ENCODE data around the gene EMX2.

The EMX2 gene

GRCh38 chr10:117532003-117532385, 10.6 kb upstream of the EMX2 start:
- DNase-seq (ENCODE audit: low spot score) = no peak

- no peak for DNase-seq (ENCODE audit: low spot score)
Observed at GRCh38 chr10:117532451-117533107, 10.0 kb upstream of the EMX2 start.

- no peak for DNase-seq (ENCODE audit: low spot score)
Observed at GRCh38 chr10:117533507-117534281, 8.9 kb upstream of the EMX2 start.

- no peak for DNase-seq (ENCODE audit: low spot score)
Observed at GRCh38 chr10:117534321-117535297, 7.9 kb upstream of the EMX2 start.

- no peak for DNase-seq (ENCODE audit: low spot score)
Observed at GRCh38 chr10:117535298-117536071, 7.1 kb upstream of the EMX2 start.

- no peak for DNase-seq (ENCODE audit: low spot score)
Observed at GRCh38 chr10:117536072-117536865, 6.3 kb upstream of the EMX2 start.

GRCh38 chr10:117536866-117537435, 5.6 kb upstream of the EMX2 start:
- no peak for DNase-seq (ENCODE audit: low spot score)

GRCh38 chr10:117537436-117537903, 5.1 kb upstream of the EMX2 start:
- DNase-seq (ENCODE audit: low spot score) = no peak

GRCh38 chr10:117537904-117538524, 4.5 kb upstream of the EMX2 start:
- no peak for DNase-seq (ENCODE audit: low spot score)

- no peak for DNase-seq (ENCODE audit: low spot score)
Observed at GRCh38 chr10:117539361-117539773, 3.2 kb upstream of the EMX2 start.

- DNase-seq (ENCODE audit: low spot score) = no peak
Observed at GRCh38 chr10:117539903-117540639, 2.5 kb upstream of the EMX2 start.

GRCh38 chr10:117540640-117541404, 1.7 kb upstream of the EMX2 start:
- no peak for DNase-seq (ENCODE audit: low spot score)

GRCh38 chr10:117541405-117541908, 1.1 kb upstream of the EMX2 start:
- no peak for DNase-seq (ENCODE audit: low spot score)

GRCh38 chr10:117541909-117542705, 439 bp upstream of the EMX2 start:
- DNase-seq (ENCODE audit: low spot score) = no peak

- DNase-seq (ENCODE audit: low spot score) = no peak
Observed at GRCh38 chr10:117543225-117544003, 868 bp downstream of the EMX2 start.

- no peak for DNase-seq (ENCODE audit: low spot score)
Observed at GRCh38 chr10:117544004-117544701, 1.6 kb downstream of the EMX2 start.

Measured in CD4-positive, alpha-beta T cell treated with Interleukin-15 for 4 hours (primary cell).